ENCODE measurements around the gene MSH2.
"Not testable (repeated sequence)": the region's sequence is repeated elsewhere in the genome, so short reads cannot be mapped to it uniquely, and the experiment has no call there.

The MSH2 gene

DNA sequence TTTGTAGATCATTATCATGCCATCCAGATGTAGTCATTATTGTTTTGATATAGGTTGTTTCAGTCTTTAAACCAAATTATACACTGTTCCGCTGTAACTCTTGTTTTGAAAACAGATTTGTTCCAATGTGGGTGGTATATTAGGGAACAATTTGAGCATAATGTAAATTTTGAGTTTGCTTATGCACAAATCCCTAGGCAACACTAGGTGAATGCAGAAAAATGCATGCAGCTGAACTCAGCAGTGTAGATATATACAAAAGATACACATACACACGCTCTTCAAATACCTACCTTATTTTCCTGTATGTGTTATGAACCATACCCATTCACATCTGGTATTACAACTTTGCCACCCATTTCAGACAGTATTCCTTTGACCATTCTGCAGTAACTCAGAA lies 35.8 kb downstream of the MSH2 start:
- Histone ChIP-seq H3K27ac (no peak overlapping the region), H3K4me1 (ENCODE audit: low read depth, poor library complexity, severe bottlenecking) (no peaks in the 10 kb centered on the region), H3K9ac (no peak overlapping the region), H4K20me1 (ENCODE audit: insufficient read depth) (no peaks in the 10 kb centered on the region), H3K79me2 (ENCODE audit: insufficient read depth, low read depth) (no peaks in the 10 kb centered on the region; the same call in 1 of the 2 replicates), H3K4me3 (IDR thresholded peaks at IDR 0.05; ENCODE audit: insufficient read depth, low read depth, low read length) (no peak overlapping the region), H3K36me3 (ENCODE audit: insufficient read depth) (no peaks in the 10 kb centered on the region), H2AFZ (ENCODE audit: low read depth) (no peak overlapping the region), H3K4me2 (no peak overlapping the region), H3K27me3 (ENCODE audit: insufficient read depth, low read depth) (no peaks in the 10 kb centered on the region)
- TF ChIP-seq, protein P1, sequence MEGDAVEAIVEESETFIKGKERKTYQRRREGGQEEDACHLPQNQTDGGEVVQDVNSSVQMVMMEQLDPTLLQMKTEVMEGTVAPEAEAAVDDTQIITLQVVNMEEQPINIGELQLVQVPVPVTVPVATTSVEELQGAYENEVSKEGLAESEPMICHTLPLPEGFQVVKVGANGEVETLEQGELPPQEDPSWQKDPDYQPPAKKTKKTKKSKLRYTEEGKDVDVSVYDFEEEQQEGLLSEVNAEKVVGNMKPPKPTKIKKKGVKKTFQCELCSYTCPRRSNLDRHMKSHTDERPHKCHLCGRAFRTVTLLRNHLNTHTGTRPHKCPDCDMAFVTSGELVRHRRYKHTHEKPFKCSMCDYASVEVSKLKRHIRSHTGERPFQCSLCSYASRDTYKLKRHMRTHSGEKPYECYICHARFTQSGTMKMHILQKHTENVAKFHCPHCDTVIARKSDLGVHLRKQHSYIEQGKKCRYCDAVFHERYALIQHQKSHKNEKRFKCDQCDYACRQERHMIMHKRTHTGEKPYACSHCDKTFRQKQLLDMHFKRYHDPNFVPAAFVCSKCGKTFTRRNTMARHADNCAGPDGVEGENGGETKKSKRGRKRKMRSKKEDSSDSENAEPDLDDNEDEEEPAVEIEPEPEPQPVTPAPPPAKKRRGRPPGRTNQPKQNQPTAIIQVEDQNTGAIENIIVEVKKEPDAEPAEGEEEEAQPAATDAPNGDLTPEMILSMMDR (conservative IDR thresholded peaks at IDR 0.05; ENCODE audit: low read depth, low read length) = no peak

DNA sequence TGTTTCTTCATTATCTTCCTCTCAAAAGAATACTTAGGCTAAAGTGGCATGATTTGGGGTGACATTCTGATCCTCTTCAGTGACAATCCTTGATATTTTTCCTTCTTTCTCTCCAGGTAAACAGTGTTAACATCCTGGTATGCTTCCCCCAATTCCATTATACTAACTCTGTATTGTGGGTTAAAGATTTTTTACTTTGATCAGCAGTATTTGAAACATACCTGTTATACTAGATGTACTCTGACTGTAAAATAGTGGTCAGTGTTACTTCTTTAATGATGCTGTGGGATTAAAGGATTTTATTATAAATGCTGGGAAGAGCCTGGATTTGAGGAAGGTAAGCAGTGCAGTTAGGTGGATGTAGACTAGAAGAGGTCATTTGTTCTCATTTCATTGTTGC lies 48.8 kb downstream of the MSH2 start:
- Histone ChIP-seq H3K4me1 (ENCODE audit: low read depth, poor library complexity, severe bottlenecking) (no peaks in the 10 kb centered on the region), H3K27me3 (ENCODE audit: insufficient read depth, low read depth) (no peaks in the 10 kb centered on the region), H4K20me1 (ENCODE audit: insufficient read depth) (no peaks in the 10 kb centered on the region), H3K36me3 (ENCODE audit: insufficient read depth) (peaks cover 2% of the 10 kb centered on the region; the same call in 1 of the 2 replicates), H3K4me3 (IDR thresholded peaks at IDR 0.05; ENCODE audit: insufficient read depth, low read depth, low read length) (no peak overlapping the region), H3K27ac (no peak overlapping the region), H2AFZ (ENCODE audit: low read depth) (no peak overlapping the region), H3K79me2 (ENCODE audit: insufficient read depth, low read depth) (no peaks in the 10 kb centered on the region; the same call in 1 of the 2 replicates), H3K4me2 (no peak overlapping the region), H3K9ac (no peak overlapping the region)
- TF ChIP-seq, protein P1 (conservative IDR thresholded peaks at IDR 0.05; ENCODE audit: low read depth, low read length) = no peak

DNA sequence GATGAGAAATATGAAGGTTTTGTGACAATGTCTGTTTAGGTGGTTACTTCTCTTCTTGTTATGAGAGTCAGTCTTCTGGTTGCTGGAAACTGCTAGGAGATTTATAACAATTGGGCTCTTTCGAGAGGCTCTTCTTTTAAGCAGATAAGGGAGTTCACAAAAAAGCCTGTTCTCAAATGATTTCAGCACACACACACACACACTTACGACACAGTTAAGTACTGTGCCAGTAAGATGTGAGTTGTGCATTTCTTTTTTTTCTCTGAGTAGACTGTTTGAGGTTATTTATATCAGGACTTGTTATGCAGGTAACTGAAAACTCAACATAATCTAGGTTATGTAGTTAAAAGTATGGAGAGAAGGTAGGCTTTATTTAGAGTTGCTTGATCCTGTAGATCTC lies 49.8 kb downstream of the MSH2 start:
- H4K20me1 ChIP-seq (ENCODE audit: insufficient read depth) = no peaks in the 10 kb centered on the region
- no peak overlapping the region for H3K4me3 ChIP-seq (IDR thresholded peaks at IDR 0.05; ENCODE audit: insufficient read depth, low read depth, low read length)
- H3K4me2 ChIP-seq = no peak overlapping the region
- no peak overlapping the region for H3K27ac ChIP-seq
- H2AFZ ChIP-seq (ENCODE audit: low read depth) = no peak overlapping the region
- TF ChIP-seq, protein P1 (conservative IDR thresholded peaks at IDR 0.05; ENCODE audit: low read depth, low read length) = no peak
- no peaks in the 10 kb centered on the region for H3K36me3 ChIP-seq (ENCODE audit: insufficient read depth)
- H3K27me3 ChIP-seq (ENCODE audit: insufficient read depth, low read depth) = no peaks in the 10 kb centered on the region
- no peak overlapping the region for H3K9ac ChIP-seq
- no peaks in the 10 kb centered on the region; the same call in 1 of the 2 replicates for H3K79me2 ChIP-seq (ENCODE audit: insufficient read depth, low read depth)
- H3K4me1 ChIP-seq (ENCODE audit: low read depth, poor library complexity, severe bottlenecking) = peaks cover 3% of the 10 kb centered on the region

DNA sequence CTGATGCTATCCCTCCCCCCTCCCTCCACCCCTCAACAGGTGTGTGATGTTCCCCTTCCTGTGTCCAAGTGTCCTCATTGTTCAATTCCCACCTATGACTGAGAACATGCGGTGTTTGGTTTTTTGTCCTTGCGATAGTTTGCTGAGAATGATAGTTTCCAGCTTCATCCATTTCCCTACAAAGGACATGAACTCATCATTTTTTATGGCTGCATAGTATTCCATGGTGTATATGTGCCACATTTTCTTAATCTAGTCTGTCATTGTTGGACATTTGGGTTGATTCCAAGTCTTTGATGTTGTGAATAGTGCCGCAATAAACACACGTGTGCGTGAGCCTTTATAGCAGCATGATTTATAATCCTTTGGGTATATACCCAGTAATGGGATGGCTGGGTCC lies 51.9 kb downstream of the MSH2 start:
- not testable (repeated sequence) for H3K4me2 ChIP-seq; H4K20me1 ChIP-seq (ENCODE audit: insufficient read depth); H3K4me3 ChIP-seq (IDR thresholded peaks at IDR 0.05; ENCODE audit: insufficient read depth, low read depth, low read length); H3K79me2 ChIP-seq (ENCODE audit: insufficient read depth, low read depth); H3K27ac ChIP-seq; H3K9ac ChIP-seq; H2AFZ ChIP-seq (ENCODE audit: low read depth); H3K27me3 ChIP-seq (ENCODE audit: insufficient read depth, low read depth); H3K4me1 ChIP-seq (ENCODE audit: low read depth, poor library complexity, severe bottlenecking); H3K36me3 ChIP-seq (ENCODE audit: insufficient read depth)

DNA sequence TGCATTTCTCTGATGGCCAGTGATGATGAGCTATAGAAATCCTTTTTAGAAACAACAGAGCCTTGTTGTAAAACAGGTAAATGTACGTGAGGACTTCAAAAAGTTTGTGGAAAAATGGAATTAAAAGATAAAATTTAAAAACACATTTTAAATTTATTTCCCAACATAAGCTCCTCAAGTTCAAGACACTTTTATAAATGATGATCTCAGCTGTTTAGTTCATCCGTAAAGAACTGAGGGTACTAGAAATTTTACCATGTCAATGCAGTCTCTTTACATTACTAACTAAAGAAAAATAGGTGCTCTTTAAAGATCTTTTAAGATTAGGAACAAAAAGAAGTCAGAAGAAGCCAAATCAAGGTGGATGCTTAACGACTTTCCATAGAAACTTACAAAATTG lies 52.5 kb downstream of the MSH2 start:
- Histone ChIP-seq H3K9ac (no peak overlapping the region), H3K27me3 (ENCODE audit: insufficient read depth, low read depth) (no peaks in the 10 kb centered on the region), H3K4me1 (ENCODE audit: low read depth, poor library complexity, severe bottlenecking) (peaks cover 8% of the 10 kb centered on the region), H2AFZ (ENCODE audit: low read depth) (no peak overlapping the region), H3K27ac (no peak overlapping the region), H3K79me2 (ENCODE audit: insufficient read depth, low read depth) (no peaks in the 10 kb centered on the region), H3K4me3 (IDR thresholded peaks at IDR 0.05; ENCODE audit: insufficient read depth, low read depth, low read length) (no peak overlapping the region), H3K36me3 (ENCODE audit: insufficient read depth) (no peaks in the 10 kb centered on the region), H3K4me2 (no peak overlapping the region), H4K20me1 (ENCODE audit: insufficient read depth) (no peaks in the 10 kb centered on the region)
- TF ChIP-seq, protein P1 (conservative IDR thresholded peaks at IDR 0.05; ENCODE audit: low read depth, low read length) = no peak
